ENCODE measurements around the gene CLCA4.

Gene CLCA4

DNA sequence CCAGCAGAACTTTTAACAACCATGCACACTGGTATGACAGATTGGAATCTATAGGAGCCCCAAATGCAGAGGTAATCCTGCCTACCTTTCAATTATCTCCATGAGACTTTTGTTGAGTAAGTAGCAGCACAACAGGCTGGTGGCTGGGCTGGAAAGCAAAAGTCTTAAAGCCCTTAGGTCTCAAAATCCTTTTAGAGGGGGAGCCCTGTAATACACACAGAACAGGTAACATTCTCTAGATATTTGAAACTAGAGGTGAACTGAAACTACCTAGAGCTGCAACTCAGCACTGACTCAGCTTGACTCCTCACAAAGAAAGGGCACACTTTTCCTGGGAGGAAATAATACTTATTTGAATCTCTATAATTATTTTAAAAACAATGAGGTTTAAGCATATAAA, 71.5 kb downstream of the CLCA4 start:
- DNase-seq (ENCODE audit: low spot score), result no peak

DNA sequence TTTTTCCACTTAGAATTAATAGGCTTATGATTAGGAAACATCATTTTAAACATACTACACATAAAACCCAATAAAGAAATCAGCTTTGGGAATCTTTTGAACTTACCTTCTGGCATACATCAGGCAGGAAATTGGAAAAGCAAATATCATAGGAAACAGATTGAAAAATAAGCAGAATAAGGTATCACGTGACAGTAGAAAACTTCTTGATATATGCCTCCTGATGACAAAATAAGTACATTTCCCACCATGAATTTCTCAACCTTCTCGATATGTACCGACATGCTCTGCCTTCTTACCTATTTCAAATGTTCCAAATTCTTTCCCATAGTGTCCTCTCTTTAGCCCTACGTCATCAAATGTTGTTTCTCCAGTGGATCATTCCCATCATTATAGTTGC, 72.4 kb downstream of the CLCA4 start:
- DNase-seq (ENCODE audit: low spot score), result no peak

DNA sequence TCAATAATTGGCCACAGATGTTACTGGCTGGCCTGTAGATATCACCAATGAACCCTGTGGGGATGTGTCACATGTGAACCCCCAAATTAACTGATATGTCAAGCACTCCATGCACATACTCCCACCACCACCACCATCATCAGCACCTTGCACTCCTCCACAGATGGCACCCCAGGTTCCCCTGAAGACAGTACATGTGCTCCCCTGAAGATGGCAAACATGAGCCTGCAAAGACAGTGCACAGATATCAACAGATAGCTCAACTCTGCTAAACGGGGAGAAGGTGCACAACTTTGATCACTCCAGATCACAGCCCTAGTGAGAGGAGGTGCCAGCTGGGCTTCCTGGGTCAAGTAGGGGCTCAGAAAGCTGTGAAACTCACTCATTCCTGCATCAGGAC, 74.4 kb downstream of the CLCA4 start:
- DNase-seq (ENCODE audit: low spot score), result no peak
